Progenitor cell of endocrine pancreas (in vitro differentiated cells): ENCODE data around the gene TAS2R13. TPM values are rescaled to one million over a fixed set of nuclear protein-coding genes. Genes with fewer than 3 reads are reported as not detected.

Experiments used
- DNase-seq: peaks from one replicate; pipeline ENCODE4 v3.0.0; 2021; ENCODE audit warnings: low spot score; ENCODE audit not compliant: unreplicated experiment
- H3K27ac Mint-ChIP-seq: 2 replicates; pipeline ENCODE4 v1.8.0; 2021; ENCODE audit warnings: mild to moderate bottlenecking, moderate library complexity, mixed read lengths
- H3K27me3 Mint-ChIP-seq: 2 replicates; pipeline ENCODE4 v1.8.0; 2021; ENCODE audit warnings: mixed read lengths
- H3K36me3 Mint-ChIP-seq: 2 replicates; pipeline ENCODE4 v1.8.0; 2022; ENCODE audit warnings: mixed read lengths; ENCODE audit not compliant: insufficient read depth
- H3K4me1 Mint-ChIP-seq: 2 replicates; pipeline ENCODE4 v1.8.0; 2021; ENCODE audit warnings: low read depth, mixed read lengths
- H3K4me3 Mint-ChIP-seq: 2 replicates; pipeline ENCODE4 v1.8.0; 2021; ENCODE audit warnings: low read depth, mild to moderate bottlenecking, moderate library complexity, mixed read lengths
- H3K9me3 Mint-ChIP-seq: 2 replicates; pipeline ENCODE4 v1.8.0; 2021; ENCODE audit warnings: low read depth, mixed read lengths
- CTCF ChIP-seq: fragments of 200-600 bp; sonication (generic); IDR thresholded peaks from one replicate; pipeline ENCODE4 v1.5.0; 2021; ENCODE audit warnings: antibody characterized with exemption, mild to moderate bottlenecking; ENCODE audit not compliant: unreplicated experiment
- total RNA-seq: library from RNA; stranded (reverse); gene quantifications from 2 replicates; pipeline ENCODE4 v1.2.1, GENCODE V29; 2021

Gene TAS2R13
- total RNA-seq, 1 donor from 2014 or later: 3.0 TPM

- no peak for TF ChIP-seq CTCF
- no peaks in the 10 kb centered on the region for H3K4me1 Mint-ChIP-seq
- no peaks in the 10 kb centered on the region for H3K27me3 Mint-ChIP-seq
- H3K9me3 Mint-ChIP-seq: peaks cover 56% of the 10 kb centered on the region
- no peak overlapping the region for H3K27ac Mint-ChIP-seq
- H3K4me3 Mint-ChIP-seq: no peak overlapping the region
- peaks cover 55% of the 10 kb centered on the region for H3K36me3 Mint-ChIP-seq
- DNase-seq: no peak
These were observed 48.0 kb downstream of the TAS2R13 start for GRCh38 chr12:10861366-10861765.

Other genes with a start within 250 kb of the TAS2R13 start
- gene STYK1, start 235.5 kb downstream of the TAS2R13 start, total RNA-seq: 0.79 and 0.95 TPM in 2 replicates
- gene YBX3, start 186.2 kb downstream of the TAS2R13 start, total RNA-seq: 200 and 215 TPM in 2 replicates
- gene TAS2R7, start 106.9 kb downstream of the TAS2R13 start, total RNA-seq: not detected in 2 replicates
- gene TAS2R8, start 102.3 kb downstream of the TAS2R13 start, total RNA-seq: 0.24 TPM in 1 of 2 replicates, not detected in the other
- gene TAS2R9, start 99.4 kb downstream of the TAS2R13 start, total RNA-seq: 0.26 and 0.29 TPM in 2 replicates
- 1.6 and 3.1 TPM in 2 replicates for gene TAS2R10, start 83.2 kb downstream of the TAS2R13 start, total RNA-seq
- 8.7 and 9.4 TPM in 2 replicates for gene PRR4, start 60.1 kb downstream of the TAS2R13 start, total RNA-seq
- 40.0 and 43.8 TPM in 2 replicates for gene PRH1, start 25.3 kb downstream of the TAS2R13 start, total RNA-seq
- gene PRH2, start 19.7 kb upstream of the TAS2R13 start, total RNA-seq: not detected in 2 replicates
- 5.7 and 6.1 TPM in 2 replicates for gene TAS2R14, start 29.7 kb upstream of the TAS2R13 start, total RNA-seq
- 2.7 and 3.5 TPM in 2 replicates for gene TAS2R50, start 77.3 kb upstream of the TAS2R13 start, total RNA-seq
- 3.8 and 4.0 TPM in 2 replicates for gene TAS2R20, start 88.7 kb upstream of the TAS2R13 start, total RNA-seq
- 6.6 and 8.5 TPM in 2 replicates for gene TAS2R19, start 113.1 kb upstream of the TAS2R13 start, total RNA-seq
- 8.6 and 10.3 TPM in 2 replicates for gene TAS2R31, start 121.8 kb upstream of the TAS2R13 start, total RNA-seq
- 2.6 and 3.3 TPM in 2 replicates for gene TAS2R46, start 152.7 kb upstream of the TAS2R13 start, total RNA-seq
- 1.2 and 1.9 TPM in 2 replicates for gene TAS2R43, start 182.8 kb upstream of the TAS2R13 start, total RNA-seq
- gene TAS2R30, start 225.1 kb upstream of the TAS2R13 start, total RNA-seq: 5.6 and 6.3 TPM in 2 replicates